GM21576 (cell line): ENCODE data around the gene PCAT7.

Experiments used
- ATAC-seq: cut with Tn5 transposase; IDR thresholded peaks from one replicate; pipeline ENCODE4 v1.9.1; 2021; ENCODE audit warnings: mild to moderate bottlenecking, moderate library complexity; ENCODE audit not compliant: unreplicated experiment

The PCAT7 gene

GRCh38 chr9:94600715-94601114, 45.8 kb downstream of the PCAT7 start:
- ATAC-seq, result no peak

- ATAC-seq, result no peak
Measured at GRCh38 chr9:94602666-94603065, 47.8 kb downstream of the PCAT7 start.

DNA sequence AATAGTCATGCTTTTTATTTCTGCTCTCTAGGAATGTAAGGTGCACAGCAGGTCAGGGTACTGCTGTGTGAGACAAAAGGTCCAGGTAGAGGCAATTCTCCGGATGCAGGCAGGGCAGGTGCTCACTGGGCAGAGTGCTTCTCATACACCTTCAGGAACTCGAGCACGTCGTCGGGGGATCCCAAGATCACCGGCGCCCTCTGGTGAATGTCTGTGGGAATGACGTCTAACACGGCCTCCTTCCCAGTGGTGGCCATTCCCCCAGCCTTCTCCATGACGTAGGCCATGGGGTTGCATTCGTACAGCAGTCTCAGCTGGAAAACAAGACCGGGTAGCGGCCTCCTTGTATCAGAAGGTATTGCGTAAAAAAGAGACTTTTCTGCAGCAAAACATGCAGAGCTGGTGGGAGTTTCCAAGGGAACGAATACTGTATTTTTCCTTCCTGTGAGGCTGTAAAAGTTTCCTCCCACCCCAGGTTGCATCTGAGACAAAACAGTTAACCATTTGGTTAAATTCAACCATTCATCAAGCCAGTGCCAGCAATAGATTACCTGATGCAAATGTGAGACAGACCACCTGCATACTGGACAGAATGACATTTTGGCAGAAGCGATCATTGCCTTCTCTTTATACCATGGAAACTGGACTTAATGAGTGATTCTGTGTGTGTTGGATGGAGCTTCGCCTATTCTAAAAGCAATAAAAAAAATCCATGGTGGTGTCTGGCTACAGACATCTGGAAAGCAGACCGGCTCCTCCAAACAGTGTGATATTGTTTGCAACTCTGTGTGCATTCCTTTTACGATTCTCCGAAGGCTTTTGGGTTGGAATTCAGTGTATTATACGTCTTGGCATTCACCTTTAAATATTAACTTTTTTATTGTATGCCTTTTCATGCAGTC, 48.6 kb downstream of the PCAT7 start:
- ATAC-seq, result peak; percentile 55

- no peak for ATAC-seq
Measured at GRCh38 chr9:94606646-94607422, 52.0 kb downstream of the PCAT7 start.

DNA sequence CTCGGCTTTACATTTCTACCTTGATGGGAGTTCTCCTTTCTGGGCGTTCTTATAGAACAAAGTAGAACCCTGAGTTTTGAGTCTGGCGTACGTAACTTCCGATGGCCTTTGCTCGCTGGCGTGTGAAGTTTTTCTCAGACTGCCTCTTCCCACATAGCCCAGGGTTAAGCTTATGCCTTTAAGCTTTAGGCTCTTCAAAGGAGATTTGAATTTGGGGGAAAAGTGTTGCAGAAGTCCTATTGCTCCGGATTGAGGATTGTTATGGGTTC, 52.5 kb downstream of the PCAT7 start:
- ATAC-seq, result no peak

GRCh38 chr9:94610181-94610606, 55.3 kb downstream of the PCAT7 start:
- ATAC-seq, result no peak

DNA sequence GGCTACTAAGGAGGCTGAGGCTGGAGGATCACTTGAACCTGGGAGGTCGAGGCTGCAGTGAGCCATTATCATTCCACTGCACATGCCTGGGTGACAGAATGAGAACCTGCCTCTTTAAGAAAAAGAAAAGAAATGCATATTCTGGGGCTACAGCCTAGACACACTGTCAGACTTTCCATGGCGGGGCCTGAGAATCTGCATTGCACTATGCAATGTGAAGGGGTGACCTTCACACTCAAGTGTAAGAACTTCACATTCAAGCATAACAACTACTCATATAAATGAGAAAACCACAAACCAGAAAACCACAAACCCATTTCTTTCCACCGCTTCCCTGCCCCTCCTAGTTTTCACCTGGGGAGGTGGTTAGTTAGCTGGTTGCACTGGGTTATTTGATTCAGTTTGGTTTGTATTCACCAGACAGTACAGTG, 56.8 kb downstream of the PCAT7 start:
- no peak for ATAC-seq

DNA sequence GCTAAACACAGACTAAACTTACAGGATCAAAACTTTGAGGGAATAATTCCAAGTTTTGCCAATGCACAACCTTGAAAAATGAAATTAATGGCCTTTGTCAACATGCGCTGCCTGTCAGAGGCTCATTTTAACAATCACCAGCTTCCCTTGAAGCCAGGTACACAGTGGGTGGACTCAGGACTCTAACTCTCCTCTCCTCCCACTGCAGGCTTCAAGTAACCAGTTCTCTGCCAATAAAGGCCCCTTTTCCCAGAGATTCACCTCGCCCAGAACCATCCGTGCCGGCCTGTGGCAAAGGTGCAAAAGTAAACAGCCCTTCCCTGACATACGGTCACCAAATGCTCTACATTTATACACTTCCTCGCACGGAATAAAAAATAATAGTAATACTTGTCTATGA, 57.2 kb downstream of the PCAT7 start:
- no peak for ATAC-seq

- no peak for ATAC-seq
Measured at GRCh38 chr9:94613003-94613402, 58.1 kb downstream of the PCAT7 start.

DNA sequence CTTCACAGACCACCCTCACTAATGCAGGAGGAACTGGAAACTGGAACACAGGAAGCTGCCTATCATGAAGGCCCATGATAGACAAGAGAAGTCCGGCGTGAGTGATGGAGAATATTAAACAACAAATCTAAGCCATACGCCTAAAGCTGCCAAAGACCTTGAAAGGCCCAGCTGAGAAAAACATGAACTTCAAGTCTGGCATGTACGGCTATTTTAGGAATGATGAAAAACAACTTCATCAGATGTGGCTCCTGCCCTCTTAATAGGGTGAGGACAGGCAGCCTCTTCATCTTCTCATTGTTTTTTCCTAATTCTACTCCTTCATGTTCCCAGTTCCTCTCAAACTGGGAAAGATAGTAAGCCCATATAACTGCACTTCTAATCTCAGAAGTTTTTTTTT, 64.1 kb downstream of the PCAT7 start:
- no peak for ATAC-seq
